Stimulated activated CD4-positive, alpha-beta T cell treated with anti-CD3 and anti-CD28 coated beads, Interleukin-2, amount 100 ng/mL, for 48 hours (primary cell): ENCODE measurements around the gene C16orf90.

ENCODE experiments used
- DNase-seq, 2 donors: peaks; one replicate each; pipeline ENCODE4 v3.0.0-alpha.2; 2020

The C16orf90 gene

GRCh38 chr16:3495176-3495575, at the start of gene C16orf90:
Gene C16orf90 (minus strand): TSS chr16:3495489. CDS start chr16:3495421, 68 bp downstream.
- no peak for DNase-seq

- no peak for DNase-seq
These were observed 47.5 kb upstream of the C16orf90 start for GRCh38 chr16:3542601-3543373.

GRCh38 chr16:3541527-3542155, 46.4 kb upstream of the C16orf90 start:
- no peak for DNase-seq

GRCh38 chr16:3538222-3538621, 42.9 kb upstream of the C16orf90 start:
- no peak for DNase-seq

GRCh38 chr16:3536851-3537250, 41.6 kb upstream of the C16orf90 start:
- DNase-seq = no peak

- DNase-seq = no peak
These were observed 41.0 kb upstream of the C16orf90 start for GRCh38 chr16:3536271-3536731.

GRCh38 chr16:3534126-3534525, 38.8 kb upstream of the C16orf90 start:
- no peak for DNase-seq

GRCh38 chr16:3532741-3533140, 37.5 kb upstream of the C16orf90 start:
- DNase-seq = no peak

- DNase-seq = no peak
These were observed 35.2 kb upstream of the C16orf90 start for GRCh38 chr16:3530371-3530914.

- DNase-seq = no peak
These were observed 33.9 kb upstream of the C16orf90 start for GRCh38 chr16:3529175-3529574.

- DNase-seq = no peak
These were observed 33.1 kb upstream of the C16orf90 start for GRCh38 chr16:3528406-3528805.

GRCh38 chr16:3527216-3527829, 32.0 kb upstream of the C16orf90 start:
- DNase-seq = peak; percentile 44 to 60

- DNase-seq = no peak
These were observed 30.7 kb upstream of the C16orf90 start for GRCh38 chr16:3525951-3526350.

- no peak for DNase-seq
These were observed 28.0 kb upstream of the C16orf90 start for GRCh38 chr16:3523281-3523680.

GRCh38 chr16:3520841-3521240, 25.6 kb upstream of the C16orf90 start:
- DNase-seq = no peak

- no peak for DNase-seq
These were observed 25.1 kb upstream of the C16orf90 start for GRCh38 chr16:3520413-3520812.

GRCh38 chr16:3519581-3519980, 24.3 kb upstream of the C16orf90 start:
- no peak for DNase-seq

- no peak for DNase-seq
These were observed 23.7 kb upstream of the C16orf90 start for GRCh38 chr16:3518986-3519348.

- DNase-seq = no peak
These were observed 23.1 kb upstream of the C16orf90 start for GRCh38 chr16:3518292-3518985.

- no peak for DNase-seq
These were observed 20.6 kb upstream of the C16orf90 start for GRCh38 chr16:3515897-3516296.

GRCh38 chr16:3514621-3515020, 19.3 kb upstream of the C16orf90 start:
- DNase-seq = no peak

- no peak for DNase-seq
These were observed 18.7 kb upstream of the C16orf90 start for GRCh38 chr16:3513892-3514583.
